Endothelial cell of umbilical vein (primary cell): Measurements from ENCODE around the gene PAPPA2. TPM values are rescaled to one million over a fixed set of nuclear protein-coding genes. Genes with fewer than 3 reads are reported as not detected.

ENCODE experiments used
- BruUV-seq: library from RNA; stranded (reverse); fragments of 400-500 nt; replicated peaks from 2 replicates; lab custom pipeline; 2021; lab: Mats Ljungman, UMichigan
- CTCF ChIA-PET: fragments of 300-600, 350-600 bp; sonication (Branson Sonifier 250); formaldehyde crosslinking; loops from one replicate; lab custom pipeline; 2021; ENCODE audit warnings: antibody characterized with exemption, inconsistent platforms; lab: Charles Lee
- POLR2A ChIA-PET: fragments of 300-600, 350-600 bp; sonication (Branson Sonifier 250); formaldehyde crosslinking; loops from one replicate; lab custom pipeline; 2021; ENCODE audit warnings: antibody characterized with exemption, inconsistent platforms; lab: Charles Lee
- DNase-seq: peaks from one replicate; pipeline ENCODE4 v3.0.0-alpha.2; 2011; ENCODE audit warnings: low read depth, low spot score
- FAIRE-seq: peaks from 2 replicates; lab custom pipeline; 2011; peaks lifted over from hg19 to GRCh38; lab: Jason Lieb, UNC
- H2AFZ ChIP-seq: 2 replicates; pipeline ENCODE4 v1.6.0; 2012; ENCODE audit warnings: low read depth, low read length, control low read depth, inconsistent platforms
- H3K27ac ChIP-seq: 2 replicates; pipeline ENCODE4 v1.5.1; 2011; ENCODE audit warnings: low read depth, mild to moderate bottlenecking, control low read depth, low read length, moderate library complexity; ENCODE audit not compliant: insufficient read depth
- H3K27me3 ChIP-seq, 2 experiments: 2 replicates each; pipeline versions ENCODE4 v1.6.0 to v1.6.1; 2011; ENCODE audit warnings: low read length in 2 of 2, mixed read lengths in 1 of 2; ENCODE audit not compliant: control insufficient read depth in 2 of 2, insufficient read depth in 2 of 2
- H3K36me3 ChIP-seq, 2 experiments: 2 replicates in 1 of 2; 3 replicates in 1 of 2; pipeline ENCODE4 v1.5.1; 2011; ENCODE audit warnings: low read length in 2 of 2, mild to moderate bottlenecking in 1 of 2, moderate library complexity in 1 of 2; ENCODE audit not compliant: control insufficient read depth in 2 of 2, insufficient read depth in 2 of 2; ENCODE audit errors: extremely low read depth in 1 of 2
- H3K4me1 ChIP-seq: 3 replicates; pipeline ENCODE4 v1.5.1; 2011; ENCODE audit warnings: mild to moderate bottlenecking, low read length; ENCODE audit not compliant: control insufficient read depth, insufficient read depth; ENCODE audit errors: extremely low read depth
- H3K4me2 ChIP-seq: 2 replicates; pipeline ENCODE4 v1.6.1; 2011; ENCODE audit warnings: low read length, control low read depth, mixed read lengths; ENCODE audit not compliant: insufficient read depth
- H3K4me3 ChIP-seq, 3 experiments: fragments of 200-600 bp in 1 of 3; sonication (generic), shearing (Covaris generic) in 1 of 3; replicated peaks in 1 of 3; 2 replicates each; pipeline ENCODE4 v1.5.1; 2011 to 2016; ENCODE audit warnings: control low read depth in 3 of 3, low read length in 3 of 3, mild to moderate bottlenecking in 2 of 3, inconsistent platforms in 1 of 3, low read depth in 1 of 3, moderate library complexity in 1 of 3; ENCODE audit not compliant: insufficient read depth in 1 of 3
- H3K79me2 ChIP-seq: 2 replicates; pipeline ENCODE4 v1.6.0; 2012; ENCODE audit warnings: low read length, inconsistent platforms; ENCODE audit not compliant: control insufficient read depth, insufficient read depth
- H3K9ac ChIP-seq: replicated peaks from 2 replicates; pipeline ENCODE3; 2011; ENCODE audit warnings: low read length, control low read depth; ENCODE audit not compliant: insufficient read depth; ENCODE audit errors: extremely low read depth
- H3K9me1 ChIP-seq: replicated peaks from 3 replicates; pipeline ENCODE4 v1.6.0; 2011; ENCODE audit warnings: mild to moderate bottlenecking, low read length; ENCODE audit not compliant: control insufficient read depth, insufficient read depth; ENCODE audit errors: extremely low read depth
- H3K9me3 ChIP-seq: replicated peaks from 2 replicates; pipeline ENCODE4 v1.5.1; 2012; ENCODE audit warnings: low read length, inconsistent platforms; ENCODE audit not compliant: control insufficient read depth, insufficient read depth
- H4K20me1 ChIP-seq: replicated peaks from 2 replicates; pipeline ENCODE3; 2011; ENCODE audit warnings: mild to moderate bottlenecking, low read length; ENCODE audit not compliant: control insufficient read depth, insufficient read depth; ENCODE audit errors: extremely low read depth
- EZH2 ChIP-seq: IDR thresholded peaks from 2 replicates; pipeline ENCODE4 v1.6.1; 2012; ENCODE audit warnings: borderline replicate concordance, low read depth, mild to moderate bottlenecking, moderate library complexity, low read length, inconsistent platforms; ENCODE audit not compliant: severe bottlenecking
- FOS ChIP-seq: IDR thresholded peaks from 2 replicates; pipeline ENCODE4 v1.6.1; 2011; ENCODE audit warnings: mild to moderate bottlenecking, low read length, moderate library complexity, borderline replicate concordance; ENCODE audit not compliant: insufficient read depth
- GATA2 ChIP-seq: IDR thresholded peaks from 2 replicates; pipeline ENCODE4 v1.7.0; 2011; ENCODE audit warnings: low read depth, mild to moderate bottlenecking, moderate library complexity, mixed read lengths, low read length; ENCODE audit not compliant: insufficient read length, insufficient read depth
- JUN ChIP-seq: IDR thresholded peaks from 2 replicates; pipeline ENCODE4 v1.6.1; 2011; ENCODE audit warnings: borderline replicate concordance, low read depth; ENCODE audit not compliant: insufficient read length, insufficient read depth
- MAX ChIP-seq: IDR thresholded peaks from 2 replicates; pipeline ENCODE4 v1.6.1; 2011; ENCODE audit not compliant: insufficient read depth, insufficient read length
- MYC ChIP-seq: IDR thresholded peaks from one replicate; pipeline ENCODE4 v1.6.1; 2011; ENCODE audit warnings: mild to moderate bottlenecking, low read depth, low read length
- POLR2A ChIP-seq: IDR thresholded peaks from 2 replicates; pipeline ENCODE4 v1.6.1; 2012; ENCODE audit warnings: low read depth, mild to moderate bottlenecking, control low read depth, low read length
- POLR2AphosphoS5 ChIP-seq: IDR thresholded peaks from 2 replicates; pipeline ENCODE4 v1.6.1; 2012; ENCODE audit warnings: low read depth, mild to moderate bottlenecking, control low read depth, low read length, moderate library complexity; ENCODE audit not compliant: insufficient read depth
- dilution Hi-C: fragments of 300-500 bp; cut with MboI; formaldehyde crosslinking; loops from one replicate; pipeline ENCODE4 v1.15.0; 2019; ENCODE audit warnings: low sequenced_read_pairs; ENCODE audit not compliant: extremely low pct_ligation_motif_present
- intact Hi-C: fragments of 100-400 bp; cut with micrococcal nuclease; formaldehyde crosslinking; loops from one replicate; pipeline ENCODE4 v1.10.0; 2022
- polyA plus RNA-seq, 4 experiments: library from polyadenylated mRNA; depleted of rRNA in 3 of 4; stranded (reverse) in 3 of 4; unstranded in 1 of 4; fragments of >200 nt; gene quantifications; 2 replicates each; pipeline versions ENCODE4 v1.2.1 to v1.2.3, GENCODE V29; 2011 to 2012; ENCODE audit warnings: missing spikeins in 1 of 4
- total RNA-seq: library from RNA; stranded (reverse); gene quantifications from 2 replicates; pipeline ENCODE4 v1.2.3, GENCODE V29; 2021
- TF ChIP-seq, protein P1 (sequence below), 2 donors: IDR thresholded peaks; 1 replicate in 1 of 2; 2 replicates in 1 of 2; pipeline ENCODE4 v1.5.1; 2011; ENCODE audit warnings: low read length in 2 of 2, mild to moderate bottlenecking in 2 of 2, moderate library complexity in 2 of 2, control low read depth in 1 of 2, inconsistent platforms in 1 of 2, low read depth in 1 of 2; ENCODE audit not compliant: insufficient read depth in 1 of 2; ENCODE audit errors: extremely low read depth in 1 of 2

Gene PAPPA2
- total and polyA plus RNA-seq, 2 donors (not counting 3 experiments of a cell fraction or from before 2014, with no cell fraction given) = not detected

DNA sequence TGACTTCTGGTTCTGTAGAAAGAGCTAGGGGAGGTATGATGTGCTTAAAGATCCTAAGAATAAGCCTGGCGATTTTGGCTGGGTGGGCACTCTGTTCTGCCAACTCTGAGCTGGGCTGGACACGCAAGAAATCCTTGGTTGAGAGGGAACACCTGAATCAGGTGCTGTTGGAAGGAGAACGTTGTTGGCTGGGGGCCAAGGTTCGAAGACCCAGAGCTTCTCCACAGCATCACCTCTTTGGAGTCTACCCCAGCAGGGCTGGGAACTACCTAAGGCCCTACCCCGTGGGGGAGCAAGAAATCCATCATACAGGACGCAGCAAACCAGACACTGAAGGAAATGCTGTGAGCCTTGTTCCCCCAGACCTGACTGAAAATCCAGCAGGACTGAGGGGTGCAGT lies 93.3 kb downstream of the PAPPA2 start:
- H3K79me2 ChIP-seq = no peaks in the 10 kb centered on the region
- no peak for DNase-seq
- H3K27me3 ChIP-seq = no peaks in the 10 kb centered on the region
- no TSS peak for BruUV-seq
- ChIA-PET CTCF (no interaction called here), POLR2A (no interaction called here)
- no peak overlapping the region for H3K27ac ChIP-seq
- FAIRE-seq = no peak
- H3K4me3 ChIP-seq = no peak overlapping the region
- no peak overlapping the region for H3K9ac ChIP-seq
- no peaks in the 10 kb centered on the region for H4K20me1 ChIP-seq
- no peaks in the 10 kb centered on the region for H3K9me3 ChIP-seq
- no peak for TF ChIP-seq POLR2A
- no peak for TF ChIP-seq MAX
- TF ChIP-seq MYC = no peak
- no peak for TF ChIP-seq GATA2
- TF ChIP-seq, protein P1, sequence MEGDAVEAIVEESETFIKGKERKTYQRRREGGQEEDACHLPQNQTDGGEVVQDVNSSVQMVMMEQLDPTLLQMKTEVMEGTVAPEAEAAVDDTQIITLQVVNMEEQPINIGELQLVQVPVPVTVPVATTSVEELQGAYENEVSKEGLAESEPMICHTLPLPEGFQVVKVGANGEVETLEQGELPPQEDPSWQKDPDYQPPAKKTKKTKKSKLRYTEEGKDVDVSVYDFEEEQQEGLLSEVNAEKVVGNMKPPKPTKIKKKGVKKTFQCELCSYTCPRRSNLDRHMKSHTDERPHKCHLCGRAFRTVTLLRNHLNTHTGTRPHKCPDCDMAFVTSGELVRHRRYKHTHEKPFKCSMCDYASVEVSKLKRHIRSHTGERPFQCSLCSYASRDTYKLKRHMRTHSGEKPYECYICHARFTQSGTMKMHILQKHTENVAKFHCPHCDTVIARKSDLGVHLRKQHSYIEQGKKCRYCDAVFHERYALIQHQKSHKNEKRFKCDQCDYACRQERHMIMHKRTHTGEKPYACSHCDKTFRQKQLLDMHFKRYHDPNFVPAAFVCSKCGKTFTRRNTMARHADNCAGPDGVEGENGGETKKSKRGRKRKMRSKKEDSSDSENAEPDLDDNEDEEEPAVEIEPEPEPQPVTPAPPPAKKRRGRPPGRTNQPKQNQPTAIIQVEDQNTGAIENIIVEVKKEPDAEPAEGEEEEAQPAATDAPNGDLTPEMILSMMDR (IDR thresholded peaks at IDR 0.05; ENCODE audit: extremely low read depth in 1 of 2, insufficient read depth in 1 of 2, low read depth in 1 of 2, low read length in 2 of 2) = no peak
- no peak for TF ChIP-seq POLR2AphosphoS5
- TF ChIP-seq EZH2 = no peak
- no peak for TF ChIP-seq FOS
- no peak for TF ChIP-seq JUN
- H3K4me2 ChIP-seq = no peak overlapping the region
- no peaks in the 10 kb centered on the region for H3K4me1 ChIP-seq
- H3K9me1 ChIP-seq = no peaks in the 10 kb centered on the region
- dilution Hi-C loops (no loop called here), intact Hi-C loops (no loop called here)
- no peaks in the 10 kb centered on the region for H3K36me3 ChIP-seq
- H2AFZ ChIP-seq = no peak overlapping the region
